GM20000 (cell line): ENCODE measurements around the gene RCOR2.

ENCODE experiments used
- DNase-seq: peaks from one replicate; pipeline ENCODE4 v3.0.0; 2012; ENCODE audit warnings: low spot score
- TF ChIP-seq, protein P1 (sequence below): IDR thresholded peaks from 2 replicates; pipeline ENCODE4 v1.5.1; 2012; ENCODE audit warnings: mild to moderate bottlenecking, control low read depth; ENCODE audit errors: extremely low read depth, missing control alignments

RCOR2 gene

GRCh38 chr11:63945477-63946163, 28.7 kb upstream of the RCOR2 start:
- DNase-seq, result peak; percentile 61
- TF ChIP-seq, protein P1, sequence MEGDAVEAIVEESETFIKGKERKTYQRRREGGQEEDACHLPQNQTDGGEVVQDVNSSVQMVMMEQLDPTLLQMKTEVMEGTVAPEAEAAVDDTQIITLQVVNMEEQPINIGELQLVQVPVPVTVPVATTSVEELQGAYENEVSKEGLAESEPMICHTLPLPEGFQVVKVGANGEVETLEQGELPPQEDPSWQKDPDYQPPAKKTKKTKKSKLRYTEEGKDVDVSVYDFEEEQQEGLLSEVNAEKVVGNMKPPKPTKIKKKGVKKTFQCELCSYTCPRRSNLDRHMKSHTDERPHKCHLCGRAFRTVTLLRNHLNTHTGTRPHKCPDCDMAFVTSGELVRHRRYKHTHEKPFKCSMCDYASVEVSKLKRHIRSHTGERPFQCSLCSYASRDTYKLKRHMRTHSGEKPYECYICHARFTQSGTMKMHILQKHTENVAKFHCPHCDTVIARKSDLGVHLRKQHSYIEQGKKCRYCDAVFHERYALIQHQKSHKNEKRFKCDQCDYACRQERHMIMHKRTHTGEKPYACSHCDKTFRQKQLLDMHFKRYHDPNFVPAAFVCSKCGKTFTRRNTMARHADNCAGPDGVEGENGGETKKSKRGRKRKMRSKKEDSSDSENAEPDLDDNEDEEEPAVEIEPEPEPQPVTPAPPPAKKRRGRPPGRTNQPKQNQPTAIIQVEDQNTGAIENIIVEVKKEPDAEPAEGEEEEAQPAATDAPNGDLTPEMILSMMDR, result peak; percentile 64

GRCh38 chr11:63944987-63945386, 28.0 kb upstream of the RCOR2 start:
- TF ChIP-seq, protein P1, result no peak
- no peak for DNase-seq

DNA sequence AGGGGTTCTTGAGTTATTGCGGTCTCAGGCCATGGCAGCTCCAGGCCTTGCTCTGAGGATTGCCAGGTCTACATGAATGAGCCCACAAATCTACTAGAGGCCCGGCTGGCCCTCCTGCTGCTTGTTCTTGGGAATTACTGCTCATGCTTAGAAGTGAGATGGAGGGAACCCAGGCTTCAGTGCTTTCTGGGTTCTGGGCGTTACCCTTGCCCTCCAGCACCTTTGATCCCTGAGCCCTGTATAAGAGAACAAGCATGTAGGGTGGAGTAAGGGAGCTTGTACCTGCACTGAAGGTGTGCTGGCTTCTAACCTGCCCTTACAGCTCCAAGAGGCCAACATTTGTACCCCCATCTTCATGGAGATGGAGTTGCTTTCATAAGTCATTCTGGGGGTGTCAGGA, 25.8 kb upstream of the RCOR2 start:
- DNase-seq, result no peak

DNA sequence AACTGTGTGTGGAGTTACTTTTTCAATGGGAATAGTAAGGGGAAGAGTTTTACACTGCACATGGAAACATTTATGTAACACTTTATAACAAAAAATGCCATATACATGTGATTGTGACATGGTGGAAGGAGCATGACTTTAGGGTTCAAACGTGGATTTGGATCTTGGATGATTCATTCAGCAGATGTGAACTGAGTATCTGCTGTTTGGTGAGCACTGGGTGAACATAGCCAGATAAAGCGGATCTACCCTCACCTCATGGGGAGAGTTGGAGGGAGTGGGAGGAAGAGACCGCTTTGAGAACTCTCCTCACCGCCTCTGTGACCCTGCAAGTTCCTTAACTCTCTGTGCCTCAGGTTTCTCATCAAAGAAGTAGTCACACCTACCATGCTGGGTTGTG, 24.9 kb upstream of the RCOR2 start:
- TF ChIP-seq, protein P1, result no peak

More for the DNA sequence above, 25.8 kb upstream of the RCOR2 start:
- TF ChIP-seq, protein P1, result no peak

GRCh38 chr11:63940786-63941185, 23.8 kb upstream of the RCOR2 start:
- DNase-seq, result no peak
- TF ChIP-seq, protein P1, result no peak

More for the DNA sequence above, 24.9 kb upstream of the RCOR2 start:
- no peak for DNase-seq

GRCh38 chr11:63939397-63939891, 22.5 kb upstream of the RCOR2 start:
- TF ChIP-seq, protein P1, result no peak
- no peak for DNase-seq

- DNase-seq, result peak; percentile 99
- TF ChIP-seq, protein P1, result no peak
Measured at GRCh38 chr11:63938479-63939396, 21.8 kb upstream of the RCOR2 start, which contains the start of gene NAA40. TSS of gene NAA40 (plus strand) at chr11:63939002. CDS start at chr11:63939097, 95 bp downstream.
